A549 (cell line): ENCODE measurements around the gene GPRASP2. TPM values are rescaled to one million over a fixed set of nuclear protein-coding genes. Genes with fewer than 3 reads are reported as not detected.

Source experiments
- ATAC-seq, 2 experiments: fragments of 200-7000 bp in 1 of 2; fragments of >200 bp in 1 of 2; cut with Nextera tagmentation in 1 of 2; cut with Tn5 transposase in 1 of 2; 3 replicates each; pipeline versions ENCODE4 v1.8.0 to v1.9.1; 2018 to 2020; ENCODE audit warnings: mild to moderate bottlenecking in 1 of 2, moderate library complexity in 1 of 2
- CTCF ChIA-PET: fragments of 300-600 bp; sonication (Branson Sonifier 250); formaldehyde crosslinking; extraction: SDS; loops from one replicate; lab custom pipeline; 2021; ENCODE audit warnings: antibody characterized with exemption, inconsistent platforms; lab: Yijun Ruan, JAX
- POLR2A ChIA-PET: fragments of 350-600 bp; formaldehyde crosslinking; extraction: SDS; loops from one replicate; lab custom pipeline; 2021; ENCODE audit warnings: antibody characterized with exemption, inconsistent platforms; lab: Yijun Ruan, JAX
- DNase-seq, 2 experiments: peaks; one replicate each; pipeline versions ENCODE4 v3.0.0 to v3.0.0-alpha.2; 2011 to 2016; ENCODE audit warnings: low read depth in 1 of 2, low spot score in 1 of 2
- FAIRE-seq: peaks from 2 replicates; lab custom pipeline; 2011; peaks lifted over from hg19 to GRCh38; lab: Jason Lieb, UNC
- H3K27ac ChIP-seq, 2 experiments: fragments of >200 bp; sonication (Bioruptor Twin); formaldehyde crosslinking; 3 replicates each; pipeline ENCODE4 v1.5.1; 2016 to 2017
- H3K4me1 ChIP-seq: fragments of >200 bp; sonication (Bioruptor Twin); formaldehyde crosslinking; 3 replicates; pipeline ENCODE4 v1.6.1; 2016
- H3K4me2 ChIP-seq: fragments of >200 bp; sonication (Bioruptor Twin); formaldehyde crosslinking; 3 replicates; pipeline ENCODE4 v1.6.1; 2016
- H3K4me3 ChIP-seq: fragments of >200 bp; sonication (Bioruptor Twin); formaldehyde crosslinking; 3 replicates; pipeline ENCODE4 v1.5.1; 2016
- H3K9me3 ChIP-seq: fragments of >200 bp; sonication (Bioruptor Twin); formaldehyde crosslinking; 3 replicates; pipeline ENCODE4 v1.6.1; 2016
- BHLHE40 ChIP-seq: IDR thresholded peaks from 2 replicates; pipeline ENCODE4 v1.6.1; 2012; ENCODE audit warnings: low read depth, low read length, inconsistent platforms
- CBX8 ChIP-seq: fragments of 200-600 bp; sonication (generic); IDR thresholded peaks from 2 replicates; pipeline ENCODE4 v1.6.1; 2016
- CEBPB ChIP-seq, 2 experiments: fragments of >200 bp in 1 of 2; sonication (Bioruptor Twin) in 1 of 2; formaldehyde crosslinking in 1 of 2; IDR thresholded peaks; 2 replicates each; pipeline ENCODE4 v1.6.1; 2012 to 2016
- E2F6 ChIP-seq: IDR thresholded peaks from 2 replicates; pipeline ENCODE4 v1.6.1; 2012; ENCODE audit warnings: low read depth, borderline replicate concordance
- EHMT2 ChIP-seq: fragments of 200-600 bp; sonication (generic); IDR thresholded peaks from 2 replicates; pipeline ENCODE4 v1.6.1; 2016; ENCODE audit warnings: antibody characterized with exemption, low read depth, mild to moderate bottlenecking, moderate library complexity
- EP300 ChIP-seq, 2 experiments: fragments of >200 bp; sonication (Bioruptor Twin); formaldehyde crosslinking; IDR thresholded peaks; 2 replicates in 1 of 2; 3 replicates in 1 of 2; pipeline ENCODE4 v1.6.1; 2016 to 2017
- FOSB ChIP-seq: fragments of 250-450 bp; sonication (Bioruptor Pico); IDR thresholded peaks from 2 replicates; pipeline ENCODE4 v1.5.0; 2020; ENCODE audit warnings: mild to moderate bottlenecking, moderate library complexity
- HMGXB4 ChIP-seq: fragments of 250-450 bp; sonication (Bioruptor Pico); IDR thresholded peaks from 2 replicates; pipeline ENCODE4 v1.5.0; 2021; ENCODE audit warnings: mild to moderate bottlenecking, moderate library complexity, borderline replicate concordance
- JUN ChIP-seq, 2 experiments: fragments of >200 bp; sonication (Bioruptor Twin); formaldehyde crosslinking; IDR thresholded peaks; 2 replicates in 1 of 2; 3 replicates in 1 of 2; pipeline ENCODE4 v1.6.1; 2016 to 2017
- MYC ChIP-seq: IDR thresholded peaks from 2 replicates; pipeline ENCODE4 v1.6.1; 2012; ENCODE audit warnings: mild to moderate bottlenecking, inconsistent platforms, low read length, improper control_type of control experiment, borderline replicate concordance
- NFE2L2 ChIP-seq: fragments of 150-350 bp; conservative IDR thresholded peaks from 2 replicates; pipeline ENCODE4 v1.6.1; 2014; ENCODE audit warnings: low read length
- SMC3 ChIP-seq: fragments of >200 bp; sonication (Bioruptor Twin); formaldehyde crosslinking; IDR thresholded peaks from 3 replicates; pipeline ENCODE4 v1.6.1; 2018; ENCODE audit warnings: inconsistent platforms
- TP53 ChIP-seq: fragments of 250-450 bp; sonication (Bioruptor Pico); IDR thresholded peaks from 2 replicates; pipeline ENCODE4 v1.5.0; 2021; ENCODE audit warnings: mild to moderate bottlenecking, moderate library complexity
- ZNF302 ChIP-seq: fragments of 250-450 bp; sonication (Bioruptor Pico); IDR thresholded peaks from 2 replicates; pipeline ENCODE4 v1.9.0; 2021; ENCODE audit warnings: inconsistent platforms, mild to moderate bottlenecking, moderate library complexity
- WGBS: methylation state at CpG from one replicate; pipeline ENCODE4 v1.1.6; 2017; ENCODE audit errors: missing lambda C conversion rate; 5-methylcytosine and 5-hydroxymethylcytosine counted together
- polyA plus RNA-seq, 4 experiments: library from polyadenylated mRNA; depleted of rRNA in 3 of 4; stranded (reverse); fragments of >200 nt; fragmentation: RNase III in 1 of 4; extraction: RNeasy Plus Mini Kit Qiagen cat#74134 plus additional on column Dnase treatment in 1 of 4; gene quantifications; 2 replicates in 3 of 4; 3 replicates in 1 of 4; pipeline ENCODE4 v1.2.3, GENCODE V29; 2011 to 2017
- TF ChIP-seq, protein P1 (sequence below): fragments of >200 bp; sonication (Bioruptor Twin); formaldehyde crosslinking; IDR thresholded peaks from 2 replicates; pipeline ENCODE4 v1.6.1; 2016
- TF ChIP-seq, protein P2 (sequence below): fragments of 150-350 bp; IDR thresholded peaks from 2 replicates; pipeline ENCODE4 v1.6.1; 2014; ENCODE audit warnings: low read depth, mild to moderate bottlenecking, low read length
- TF ChIP-seq, protein P3 (sequence below): fragments of 250-450 bp; sonication (Bioruptor Pico); IDR thresholded peaks from 2 replicates; pipeline ENCODE4 v1.5.0; 2020; ENCODE audit warnings: low read depth, mild to moderate bottlenecking, moderate library complexity
- TF ChIP-seq, protein P4 (sequence below): fragments of 200-600 bp; sonication (generic); IDR thresholded peaks from 2 replicates; pipeline ENCODE4 v1.6.1; 2016; ENCODE audit warnings: antibody characterized with exemption, mild to moderate bottlenecking, moderate library complexity

Gene GPRASP2
- polyA plus RNA-seq, 2 of the 4 experiments (the other 2 are of a cell fraction) = 5.7 to 6.7 TPM

DNA sequence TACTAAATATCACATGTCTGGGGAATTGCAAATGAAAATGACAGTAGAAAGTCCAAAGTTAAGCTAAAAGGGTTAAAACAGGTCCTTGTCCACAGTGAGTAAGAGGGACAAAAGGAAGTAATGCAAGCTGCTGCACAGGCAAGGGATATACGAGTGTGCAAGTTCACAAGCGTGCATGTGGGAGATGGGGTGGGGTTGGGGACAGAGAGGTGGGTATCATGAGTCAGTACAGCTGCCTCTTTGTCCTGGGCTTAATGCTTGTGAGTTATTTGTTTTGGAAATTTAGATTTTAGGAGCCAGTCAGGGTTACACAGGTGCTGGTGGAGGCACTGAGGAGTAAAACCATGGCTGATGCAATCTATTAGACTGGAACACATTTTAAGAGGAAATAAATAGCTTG lies 3.3 kb upstream of the GPRASP2 start:
- DNase-seq (no peak), ATAC-seq (no peak), FAIRE-seq (no peak)
- H3K4me3 ChIP-seq = no peak overlapping the region
- no peak overlapping the region for H3K4me2 ChIP-seq
- POLR2A ChIA-PET = no interaction called here
- H3K4me1 ChIP-seq = peaks cover 3% of the 10 kb centered on the region; the same call in 1 of the 3 replicates
- no peak for TF ChIP-seq MYC
- no peak for TF ChIP-seq ZNF302 (CRISPR knock-in tag)
- TF ChIP-seq CEBPB (IDR thresholded peaks at IDR 0.05) = no peak
- no peak for TF ChIP-seq JUN (IDR thresholded peaks at IDR 0.05)
- TF ChIP-seq EHMT2 = no peak
- TF ChIP-seq, protein P1, sequence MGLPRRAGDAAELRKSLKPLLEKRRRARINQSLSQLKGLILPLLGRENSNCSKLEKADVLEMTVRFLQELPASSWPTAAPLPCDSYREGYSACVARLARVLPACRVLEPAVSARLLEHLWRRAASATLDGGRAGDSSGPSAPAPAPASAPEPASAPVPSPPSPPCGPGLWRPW = no peak
- TF ChIP-seq, protein P2, sequence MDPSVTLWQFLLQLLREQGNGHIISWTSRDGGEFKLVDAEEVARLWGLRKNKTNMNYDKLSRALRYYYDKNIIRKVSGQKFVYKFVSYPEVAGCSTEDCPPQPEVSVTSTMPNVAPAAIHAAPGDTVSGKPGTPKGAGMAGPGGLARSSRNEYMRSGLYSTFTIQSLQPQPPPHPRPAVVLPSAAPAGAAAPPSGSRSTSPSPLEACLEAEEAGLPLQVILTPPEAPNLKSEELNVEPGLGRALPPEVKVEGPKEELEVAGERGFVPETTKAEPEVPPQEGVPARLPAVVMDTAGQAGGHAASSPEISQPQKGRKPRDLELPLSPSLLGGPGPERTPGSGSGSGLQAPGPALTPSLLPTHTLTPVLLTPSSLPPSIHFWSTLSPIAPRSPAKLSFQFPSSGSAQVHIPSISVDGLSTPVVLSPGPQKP = no peak
- TF ChIP-seq FOSB (CRISPR knock-in tag) = no peak
- TF ChIP-seq SMC3 = no peak
- TF ChIP-seq BHLHE40 = no peak
- no peak for TF ChIP-seq NFE2L2
- TF ChIP-seq, protein P3, sequence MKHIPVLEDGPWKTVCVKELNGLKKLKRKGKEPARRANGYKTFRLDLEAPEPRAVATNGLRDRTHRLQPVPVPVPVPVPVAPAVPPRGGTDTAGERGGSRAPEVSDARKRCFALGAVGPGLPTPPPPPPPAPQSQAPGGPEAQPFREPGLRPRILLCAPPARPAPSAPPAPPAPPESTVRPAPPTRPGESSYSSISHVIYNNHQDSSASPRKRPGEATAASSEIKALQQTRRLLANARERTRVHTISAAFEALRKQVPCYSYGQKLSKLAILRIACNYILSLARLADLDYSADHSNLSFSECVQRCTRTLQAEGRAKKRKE (CRISPR knock-in tag) = no peak
- H3K27ac ChIP-seq = no peak overlapping the region
- CTCF ChIA-PET = no interaction called here
- WGBS = 46% methylated on average over 2 of the region's 2 CpGs
- H3K9me3 ChIP-seq = no peaks in the 10 kb centered on the region

- ChIA-PET POLR2A (no interaction called here), CTCF (interaction anchor here (1.0 kb wide), 1 partner anchor 11 kb away, joined by 3 read pairs; no protein-coding TSS in a partner anchor)
- ATAC-seq (no peak), FAIRE-seq (no peak), DNase-seq (no peak)
- peak overlapping the region; percentile 80 to 93; a peak in 4 of 6 replicates for H3K27ac ChIP-seq
- WGBS = 61% methylated on average over 3 of the region's 19 CpGs
- no peaks in the 10 kb centered on the region for H3K9me3 ChIP-seq
- peak overlapping the region; percentile 89 for H3K4me2 ChIP-seq
- no peak for TF ChIP-seq MYC
- TF ChIP-seq, protein P4, sequence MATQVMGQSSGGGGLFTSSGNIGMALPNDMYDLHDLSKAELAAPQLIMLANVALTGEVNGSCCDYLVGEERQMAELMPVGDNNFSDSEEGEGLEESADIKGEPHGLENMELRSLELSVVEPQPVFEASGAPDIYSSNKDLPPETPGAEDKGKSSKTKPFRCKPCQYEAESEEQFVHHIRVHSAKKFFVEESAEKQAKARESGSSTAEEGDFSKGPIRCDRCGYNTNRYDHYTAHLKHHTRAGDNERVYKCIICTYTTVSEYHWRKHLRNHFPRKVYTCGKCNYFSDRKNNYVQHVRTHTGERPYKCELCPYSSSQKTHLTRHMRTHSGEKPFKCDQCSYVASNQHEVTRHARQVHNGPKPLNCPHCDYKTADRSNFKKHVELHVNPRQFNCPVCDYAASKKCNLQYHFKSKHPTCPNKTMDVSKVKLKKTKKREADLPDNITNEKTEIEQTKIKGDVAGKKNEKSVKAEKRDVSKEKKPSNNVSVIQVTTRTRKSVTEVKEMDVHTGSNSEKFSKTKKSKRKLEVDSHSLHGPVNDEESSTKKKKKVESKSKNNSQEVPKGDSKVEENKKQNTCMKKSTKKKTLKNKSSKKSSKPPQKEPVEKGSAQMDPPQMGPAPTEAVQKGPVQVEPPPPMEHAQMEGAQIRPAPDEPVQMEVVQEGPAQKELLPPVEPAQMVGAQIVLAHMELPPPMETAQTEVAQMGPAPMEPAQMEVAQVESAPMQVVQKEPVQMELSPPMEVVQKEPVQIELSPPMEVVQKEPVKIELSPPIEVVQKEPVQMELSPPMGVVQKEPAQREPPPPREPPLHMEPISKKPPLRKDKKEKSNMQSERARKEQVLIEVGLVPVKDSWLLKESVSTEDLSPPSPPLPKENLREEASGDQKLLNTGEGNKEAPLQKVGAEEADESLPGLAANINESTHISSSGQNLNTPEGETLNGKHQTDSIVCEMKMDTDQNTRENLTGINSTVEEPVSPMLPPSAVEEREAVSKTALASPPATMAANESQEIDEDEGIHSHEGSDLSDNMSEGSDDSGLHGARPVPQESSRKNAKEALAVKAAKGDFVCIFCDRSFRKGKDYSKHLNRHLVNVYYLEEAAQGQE = no peak
- no peak for TF ChIP-seq E2F6
- TF ChIP-seq TP53 (CRISPR knock-in tag) = no peak
- no peak for TF ChIP-seq HMGXB4 (CRISPR knock-in tag)
- no peak for TF ChIP-seq ZNF302 (CRISPR knock-in tag)
- no peak for TF ChIP-seq EP300 (IDR thresholded peaks at IDR 0.05)
- no peak for TF ChIP-seq FOSB (CRISPR knock-in tag)
- no peak for TF ChIP-seq CBX8
- peak overlapping the region; percentile 64 for H3K4me3 ChIP-seq
- H3K4me1 ChIP-seq = peaks cover 3% of the 10 kb centered on the region; the same call in 1 of the 3 replicates
Observed at GRCh38 chrX:102711872-102712215, 404 bp upstream of the GPRASP2 start.
